HG02970 (cell line): ENCODE results near the gene KHDC1L.
"Not testable (repeated sequence)": the region's sequence is repeated elsewhere in the genome, so short reads cannot be mapped to it uniquely, and the experiment has no call there.

Experiments used
- ATAC-seq: cut with Tn5 transposase; IDR thresholded peaks from one replicate; pipeline ENCODE4 v1.9.1; 2021; ENCODE audit warnings: mild to moderate bottlenecking, moderate library complexity, moderate number of reproducible peaks; ENCODE audit not compliant: unreplicated experiment, low FRiP score

Gene KHDC1L

GRCh38 chr6:73225396-73225795 is at the start of gene KHDC1L:
TSS of gene KHDC1L (minus strand) at chr6:73225496. CDS start at chr6:73225408, 88 bp downstream.
- ATAC-seq = no peak

- ATAC-seq = not testable (repeated sequence)
Observed at GRCh38 chr6:73269296-73269695, 44.0 kb upstream of the KHDC1L start.

GRCh38 chr6:73268896-73269295 is 43.6 kb upstream of the KHDC1L start:
- ATAC-seq = not testable (repeated sequence)

GRCh38 chr6:73264446-73264845 is 39.1 kb upstream of the KHDC1L start:
- ATAC-seq = no peak

- no peak for ATAC-seq
Observed at GRCh38 chr6:73263570-73263909, 38.2 kb upstream of the KHDC1L start.

- ATAC-seq = peak; percentile 80
Observed at GRCh38 chr6:73262671-73263569, 37.6 kb upstream of the KHDC1L start, which contains the start of gene KHDC1. TSS of gene KHDC1 (minus strand) at chr6:73263196. CDS start at chr6:73242517, 20,679 bp downstream.

- ATAC-seq = no peak
Observed at GRCh38 chr6:73258721-73259120, 33.4 kb upstream of the KHDC1L start.

- not testable (repeated sequence) for ATAC-seq
Observed at GRCh38 chr6:73254323-73254722, 29.0 kb upstream of the KHDC1L start.

- no peak for ATAC-seq
Observed at GRCh38 chr6:73252703-73253102, 27.4 kb upstream of the KHDC1L start.

- ATAC-seq = no peak
Observed at GRCh38 chr6:73250016-73250415, 24.7 kb upstream of the KHDC1L start.

- ATAC-seq = no peak
Observed at GRCh38 chr6:73248192-73248903, 23.1 kb upstream of the KHDC1L start.

GRCh38 chr6:73242001-73242400 is 16.7 kb upstream of the KHDC1L start:
- ATAC-seq = no peak

- ATAC-seq = no peak
Observed at GRCh38 chr6:73240730-73241129, 15.4 kb upstream of the KHDC1L start.

- ATAC-seq = no peak
Observed at GRCh38 chr6:73236144-73236750, 11.0 kb upstream of the KHDC1L start.

GRCh38 chr6:73234733-73235132 is 9.4 kb upstream of the KHDC1L start:
- no peak for ATAC-seq

- ATAC-seq = not testable (repeated sequence)
Observed at GRCh38 chr6:73233971-73234370, 8.7 kb upstream of the KHDC1L start.

GRCh38 chr6:73233048-73233447 is 7.8 kb upstream of the KHDC1L start:
- no peak for ATAC-seq

- ATAC-seq = no peak
Observed at GRCh38 chr6:73231986-73232391, 6.7 kb upstream of the KHDC1L start.

GRCh38 chr6:73227606-73228255 is 2.4 kb upstream of the KHDC1L start:
- no peak for ATAC-seq

- ATAC-seq = no peak
Observed at GRCh38 chr6:73216859-73217258, 8.4 kb downstream of the KHDC1L start.

GRCh38 chr6:73209117-73209516 is 16.2 kb downstream of the KHDC1L start:
- no peak for ATAC-seq
